ENCODE results near the gene FBRS.

DNA sequence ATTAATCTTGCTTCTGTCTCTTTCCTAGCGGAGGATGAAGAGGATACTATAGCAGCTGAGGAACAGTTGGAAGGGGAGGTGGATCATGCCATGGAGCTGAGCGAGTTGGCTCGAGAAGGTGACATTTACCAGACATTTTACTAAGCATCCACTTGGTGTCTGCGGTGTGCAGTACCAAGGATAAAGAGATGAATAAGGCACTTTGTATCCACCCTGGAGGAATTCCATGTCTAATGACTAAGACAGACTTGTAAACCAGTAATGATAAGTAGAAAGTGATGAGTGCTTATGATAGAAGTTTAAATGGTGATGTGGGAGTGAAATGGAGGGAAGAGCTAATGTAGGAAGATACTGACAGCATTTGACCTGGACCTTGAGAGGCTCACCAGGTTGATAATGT, 52.7 kb downstream of the FBRS start:
- TF ChIP-seq, protein P1, sequence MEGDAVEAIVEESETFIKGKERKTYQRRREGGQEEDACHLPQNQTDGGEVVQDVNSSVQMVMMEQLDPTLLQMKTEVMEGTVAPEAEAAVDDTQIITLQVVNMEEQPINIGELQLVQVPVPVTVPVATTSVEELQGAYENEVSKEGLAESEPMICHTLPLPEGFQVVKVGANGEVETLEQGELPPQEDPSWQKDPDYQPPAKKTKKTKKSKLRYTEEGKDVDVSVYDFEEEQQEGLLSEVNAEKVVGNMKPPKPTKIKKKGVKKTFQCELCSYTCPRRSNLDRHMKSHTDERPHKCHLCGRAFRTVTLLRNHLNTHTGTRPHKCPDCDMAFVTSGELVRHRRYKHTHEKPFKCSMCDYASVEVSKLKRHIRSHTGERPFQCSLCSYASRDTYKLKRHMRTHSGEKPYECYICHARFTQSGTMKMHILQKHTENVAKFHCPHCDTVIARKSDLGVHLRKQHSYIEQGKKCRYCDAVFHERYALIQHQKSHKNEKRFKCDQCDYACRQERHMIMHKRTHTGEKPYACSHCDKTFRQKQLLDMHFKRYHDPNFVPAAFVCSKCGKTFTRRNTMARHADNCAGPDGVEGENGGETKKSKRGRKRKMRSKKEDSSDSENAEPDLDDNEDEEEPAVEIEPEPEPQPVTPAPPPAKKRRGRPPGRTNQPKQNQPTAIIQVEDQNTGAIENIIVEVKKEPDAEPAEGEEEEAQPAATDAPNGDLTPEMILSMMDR (IDR thresholded peaks at IDR 0.05; ENCODE audit: low read depth, low read length, poor library complexity, severe bottlenecking) = no peak
- no peak for TF ChIP-seq EZH2phosphoT487 (IDR thresholded peaks at IDR 0.05; ENCODE audit: borderline replicate concordance, low read length)
